ES-I3 (cell line): ENCODE measurements around the gene NRG2.

Experiments used
- H3K36me3 ChIP-seq: 2 replicates; pipeline ENCODE4 v1.6.1; 2013; ENCODE audit warnings: mild to moderate bottlenecking, low read length, control low read depth, moderate library complexity; ENCODE audit not compliant: insufficient read depth
- H3K4me1 ChIP-seq: 2 replicates; pipeline ENCODE4 v1.6.1; 2013; ENCODE audit warnings: mild to moderate bottlenecking, control low read depth, low read length; ENCODE audit not compliant: insufficient read depth
- H3K9ac ChIP-seq: 2 replicates; pipeline ENCODE4 v1.6.1; 2013; ENCODE audit warnings: low read depth, mild to moderate bottlenecking, low read length, moderate library complexity
- H3K9me3 ChIP-seq: 2 replicates; pipeline ENCODE4 v1.6.1; 2013; ENCODE audit warnings: mild to moderate bottlenecking, low read length, moderate library complexity; ENCODE audit not compliant: control insufficient read depth, insufficient read depth

The NRG2 gene

GRCh38 chr5:139808481-139809330 lies 234.4 kb downstream of the NRG2 start:
- no peaks in the 10 kb centered on the region for H3K4me1 ChIP-seq
- no peaks in the 10 kb centered on the region for H3K36me3 ChIP-seq
- H3K9ac ChIP-seq: no peak overlapping the region
- H3K9me3 ChIP-seq: no peaks in the 10 kb centered on the region

- H3K36me3 ChIP-seq: no peaks in the 10 kb centered on the region
- H3K9ac ChIP-seq: no peak overlapping the region
- no peaks in the 10 kb centered on the region for H3K4me1 ChIP-seq
- H3K9me3 ChIP-seq: no peaks in the 10 kb centered on the region
Measured at GRCh38 chr5:139807647-139808030, 235.5 kb downstream of the NRG2 start.

- H3K9ac ChIP-seq: no peak overlapping the region
- no peaks in the 10 kb centered on the region for H3K9me3 ChIP-seq
- H3K36me3 ChIP-seq: no peaks in the 10 kb centered on the region
- H3K4me1 ChIP-seq: no peaks in the 10 kb centered on the region
Measured at GRCh38 chr5:139806726-139807646, 236.1 kb downstream of the NRG2 start.

GRCh38 chr5:139806111-139806510 lies 237.0 kb downstream of the NRG2 start:
- no peak overlapping the region for H3K9ac ChIP-seq
- H3K36me3 ChIP-seq: no peaks in the 10 kb centered on the region
- H3K4me1 ChIP-seq: no peaks in the 10 kb centered on the region
- H3K9me3 ChIP-seq: no peaks in the 10 kb centered on the region

- Histone ChIP-seq H3K36me3 (no peaks in the 10 kb centered on the region), H3K4me1 (no peaks in the 10 kb centered on the region), H3K9me3 (no peaks in the 10 kb centered on the region), H3K9ac (no peak overlapping the region)
Measured at GRCh38 chr5:139805545-139805944, 237.6 kb downstream of the NRG2 start.

GRCh38 chr5:139804800-139805397 lies 238.2 kb downstream of the NRG2 start:
- Histone ChIP-seq H3K4me1 (no peaks in the 10 kb centered on the region), H3K9ac (no peak overlapping the region), H3K36me3 (no peaks in the 10 kb centered on the region), H3K9me3 (no peaks in the 10 kb centered on the region)

GRCh38 chr5:139803978-139804377 lies 239.1 kb downstream of the NRG2 start:
- Histone ChIP-seq H3K9me3 (no peaks in the 10 kb centered on the region), H3K4me1 (no peaks in the 10 kb centered on the region), H3K9ac (no peak overlapping the region), H3K36me3 (no peaks in the 10 kb centered on the region)

GRCh38 chr5:139799359-139799758 lies 243.7 kb downstream of the NRG2 start:
- H3K36me3 ChIP-seq: no peaks in the 10 kb centered on the region
- no peak overlapping the region for H3K9ac ChIP-seq
- no peaks in the 10 kb centered on the region for H3K9me3 ChIP-seq
- no peaks in the 10 kb centered on the region for H3K4me1 ChIP-seq

- Histone ChIP-seq H3K9ac (no peak overlapping the region), H3K9me3 (no peaks in the 10 kb centered on the region), H3K4me1 (no peaks in the 10 kb centered on the region), H3K36me3 (no peaks in the 10 kb centered on the region)
Measured at GRCh38 chr5:139798883-139799282, 244.2 kb downstream of the NRG2 start.

- Histone ChIP-seq H3K36me3 (no peaks in the 10 kb centered on the region), H3K9me3 (no peaks in the 10 kb centered on the region), H3K4me1 (no peaks in the 10 kb centered on the region), H3K9ac (no peak overlapping the region)
Measured at GRCh38 chr5:139797856-139798510, 245.1 kb downstream of the NRG2 start.

- no peaks in the 10 kb centered on the region for H3K9me3 ChIP-seq
- no peak overlapping the region for H3K9ac ChIP-seq
- no peaks in the 10 kb centered on the region for H3K4me1 ChIP-seq
- H3K36me3 ChIP-seq: no peaks in the 10 kb centered on the region
Measured at GRCh38 chr5:139797335-139797734, 245.8 kb downstream of the NRG2 start.
